HG03025 (cell line): ENCODE results near the gene SH3RF3.

Source experiments
- ATAC-seq: cut with Tn5 transposase; IDR thresholded peaks from one replicate; pipeline ENCODE4 v1.9.1; 2021; ENCODE audit warnings: mild to moderate bottlenecking, moderate library complexity; ENCODE audit not compliant: unreplicated experiment, low FRiP score

SH3RF3 gene

DNA sequence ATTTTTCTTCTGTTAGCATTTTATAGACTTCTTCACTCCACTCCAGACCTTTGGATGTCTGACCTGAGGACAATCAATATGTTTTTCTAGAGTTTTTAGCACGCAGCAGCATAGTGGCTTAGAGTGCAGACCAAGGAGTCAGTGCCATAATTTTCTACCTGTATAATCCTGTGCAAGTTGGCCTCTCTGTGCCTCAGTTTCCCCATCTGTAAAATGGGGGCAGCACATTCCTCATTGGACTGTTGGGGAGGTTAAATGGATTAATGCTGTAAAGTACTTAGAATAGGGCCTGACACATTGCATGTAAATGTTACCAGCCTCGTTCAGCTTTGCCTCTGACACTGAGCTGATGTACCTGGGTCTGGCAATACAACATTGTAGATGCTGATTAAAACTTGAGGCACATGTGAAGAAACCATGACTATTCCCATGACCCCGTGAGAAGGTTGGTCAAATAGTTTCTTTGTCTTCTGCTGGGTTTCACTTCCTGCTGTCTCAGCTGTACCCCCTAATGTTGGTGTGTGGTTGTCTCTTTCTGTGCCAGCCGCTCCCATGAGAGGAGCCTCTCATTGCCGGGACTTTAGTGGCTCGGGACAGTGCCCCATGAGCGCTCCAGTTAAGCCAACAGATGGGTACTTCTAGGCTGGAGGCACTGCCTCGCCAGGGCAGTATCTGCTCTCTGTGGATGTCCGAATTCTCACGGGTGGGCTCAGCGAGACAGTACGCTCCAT is 125.3 kb downstream of the SH3RF3 start:
- ATAC-seq = no peak

- no peak for ATAC-seq
Measured at GRCh38 chr2:109255654-109256053, 126.6 kb downstream of the SH3RF3 start.

DNA sequence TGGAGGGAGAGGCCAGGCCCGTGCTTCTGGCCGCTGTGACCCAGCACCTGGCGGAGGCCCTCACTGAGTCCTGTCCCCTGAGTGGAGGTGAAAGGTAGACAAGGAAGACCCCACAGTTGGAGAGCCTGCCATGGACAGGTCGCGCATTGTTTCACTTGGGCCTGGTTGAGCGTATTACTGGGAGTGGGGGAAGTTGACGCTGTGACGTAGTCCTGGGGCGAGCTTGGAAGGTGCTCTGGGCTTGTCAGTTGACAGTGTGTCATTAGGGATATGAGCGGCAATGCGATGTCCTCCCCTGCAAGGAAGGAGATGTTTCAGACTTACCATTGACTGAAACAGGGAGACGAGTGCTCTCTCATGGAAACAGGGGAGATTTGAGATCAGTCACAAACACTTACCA is 127.1 kb downstream of the SH3RF3 start:
- no peak for ATAC-seq

DNA sequence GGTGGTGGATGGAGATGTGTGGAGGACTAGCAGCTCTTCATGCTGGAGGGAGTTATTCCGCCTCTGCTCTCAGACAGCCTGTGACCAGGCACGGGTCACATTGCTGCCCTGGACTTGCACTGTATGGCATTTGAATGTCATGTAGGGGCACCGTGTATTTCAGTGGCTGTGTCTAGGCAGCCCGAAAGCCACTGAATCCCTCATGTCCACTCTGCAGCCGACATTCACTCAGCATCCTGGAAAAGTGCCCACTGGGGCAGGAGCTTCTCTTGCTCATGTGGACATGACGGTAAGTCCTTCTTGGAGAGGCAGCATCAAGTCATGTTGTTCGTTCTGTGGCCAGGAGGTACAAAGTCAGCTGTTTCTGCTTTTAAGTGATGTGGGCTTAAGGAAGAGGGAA is 127.9 kb downstream of the SH3RF3 start:
- ATAC-seq = no peak

GRCh38 chr2:109257653-109258052 is 128.6 kb downstream of the SH3RF3 start:
- no peak for ATAC-seq

GRCh38 chr2:109258376-109258775 is 129.4 kb downstream of the SH3RF3 start:
- ATAC-seq = no peak

DNA sequence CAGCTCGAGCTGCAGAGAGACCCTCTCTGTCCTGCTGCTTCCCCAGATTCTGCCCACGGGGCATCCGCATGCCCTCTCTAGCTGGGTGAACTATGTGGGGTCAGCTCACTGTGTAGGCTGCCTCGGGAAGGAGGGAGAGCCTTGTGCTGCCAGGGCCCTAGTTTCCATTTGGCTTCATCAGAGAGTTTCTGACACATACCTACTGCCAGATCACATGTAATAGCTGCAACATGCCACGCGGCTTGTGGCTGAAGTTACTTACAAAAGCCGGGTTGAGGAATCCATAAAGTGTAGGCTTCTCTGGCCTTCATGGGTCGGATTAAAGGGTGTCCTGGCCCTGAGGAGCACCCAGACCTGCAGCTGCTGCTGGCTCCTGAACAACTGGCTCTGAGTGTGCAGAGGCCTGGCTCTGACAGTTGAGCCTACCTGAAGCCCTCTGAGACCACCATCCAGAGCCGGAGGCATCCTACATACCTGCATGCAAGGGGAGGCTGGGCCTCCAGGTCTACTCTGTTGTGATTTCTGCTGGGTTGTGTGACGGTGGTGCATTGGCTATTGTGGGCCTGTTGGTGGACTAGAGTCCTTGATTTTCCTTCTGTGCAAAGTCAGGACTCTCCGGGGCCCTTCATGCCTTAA is 130.0 kb downstream of the SH3RF3 start:
- no peak for ATAC-seq

DNA sequence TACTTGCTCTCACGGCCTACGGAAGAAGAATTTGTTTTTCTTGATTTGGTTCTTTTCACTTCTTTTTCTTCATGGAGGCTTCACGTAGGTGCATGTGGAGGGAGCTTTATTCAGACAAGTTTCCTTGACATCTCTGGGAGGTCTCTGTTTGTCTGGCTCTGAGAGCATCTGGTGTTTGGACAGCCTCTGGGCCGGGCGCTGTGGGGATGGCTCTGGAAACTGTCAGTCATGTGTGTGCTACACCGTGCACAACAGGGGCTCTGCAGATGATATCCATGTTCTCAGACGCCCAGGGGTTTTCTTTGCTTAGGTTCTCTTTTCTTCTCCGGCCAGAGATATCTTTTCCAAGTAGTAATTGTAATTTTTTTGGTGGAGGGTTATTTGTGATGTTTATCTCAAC is 130.7 kb downstream of the SH3RF3 start:
- ATAC-seq = no peak

GRCh38 chr2:109260116-109260855 is 131.3 kb downstream of the SH3RF3 start:
- ATAC-seq = no peak

GRCh38 chr2:109260886-109261700 is 132.1 kb downstream of the SH3RF3 start:
- ATAC-seq = no peak

- ATAC-seq = no peak
Measured at GRCh38 chr2:109261906-109262631, 133.1 kb downstream of the SH3RF3 start.

DNA sequence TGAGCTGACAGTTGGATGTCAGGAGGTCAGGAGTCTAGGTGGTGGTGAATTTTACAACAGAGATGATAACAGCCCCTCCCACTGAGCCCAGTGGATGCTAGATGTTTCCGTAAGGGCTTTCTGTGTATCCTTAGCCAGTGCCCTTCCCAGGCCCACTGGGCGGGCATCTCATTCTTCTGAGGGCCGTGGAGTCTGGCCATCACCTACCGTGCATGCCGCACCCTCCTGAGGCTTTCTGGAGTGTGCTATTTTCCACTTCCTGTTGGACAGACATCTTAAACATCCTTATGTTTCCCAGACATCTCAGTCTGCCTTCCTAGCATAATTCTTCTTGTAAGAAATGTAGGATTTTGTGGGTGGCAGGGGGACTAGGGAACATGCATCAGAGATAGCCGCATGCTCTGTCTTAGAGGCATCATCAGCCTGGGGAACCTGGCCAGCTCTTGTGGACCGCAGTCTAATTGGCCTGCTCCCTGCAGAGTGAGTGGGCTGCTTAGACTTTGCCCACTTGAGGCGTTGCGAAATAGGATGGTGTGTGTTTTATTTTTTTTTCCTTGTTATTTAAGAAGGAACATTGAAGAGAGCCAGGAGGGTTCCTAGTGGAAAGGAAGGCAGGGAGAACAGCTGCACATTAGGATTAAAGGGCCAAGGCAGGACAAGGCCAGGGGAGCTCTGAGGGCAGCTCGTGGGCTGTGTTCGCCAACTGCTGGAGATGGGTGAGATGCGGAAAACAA is 135.8 kb downstream of the SH3RF3 start:
- ATAC-seq = no peak

GRCh38 chr2:109265369-109265768 is 136.4 kb downstream of the SH3RF3 start:
- ATAC-seq = no peak

- ATAC-seq = no peak
Measured at GRCh38 chr2:109265953-109266352, 136.9 kb downstream of the SH3RF3 start.

DNA sequence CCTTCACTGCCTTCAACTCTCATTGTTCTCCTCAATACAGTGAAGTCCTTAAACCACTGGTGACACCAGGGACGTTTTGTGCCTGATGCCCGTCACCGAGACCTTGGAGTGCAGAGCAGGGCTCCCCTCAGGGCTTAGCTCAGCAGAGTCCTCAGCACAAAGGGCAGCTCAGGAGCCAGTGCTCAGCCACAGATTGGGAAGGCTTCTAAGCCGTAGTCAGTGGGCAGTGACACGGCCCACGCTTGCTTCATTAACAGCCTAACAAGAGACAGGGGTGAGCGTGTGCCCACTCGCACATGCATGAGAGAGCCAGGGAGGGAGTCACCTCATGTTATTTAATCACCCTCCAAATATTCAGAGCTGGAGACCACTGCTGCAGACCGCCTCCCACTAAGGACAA is 137.5 kb downstream of the SH3RF3 start:
- no peak for ATAC-seq

DNA sequence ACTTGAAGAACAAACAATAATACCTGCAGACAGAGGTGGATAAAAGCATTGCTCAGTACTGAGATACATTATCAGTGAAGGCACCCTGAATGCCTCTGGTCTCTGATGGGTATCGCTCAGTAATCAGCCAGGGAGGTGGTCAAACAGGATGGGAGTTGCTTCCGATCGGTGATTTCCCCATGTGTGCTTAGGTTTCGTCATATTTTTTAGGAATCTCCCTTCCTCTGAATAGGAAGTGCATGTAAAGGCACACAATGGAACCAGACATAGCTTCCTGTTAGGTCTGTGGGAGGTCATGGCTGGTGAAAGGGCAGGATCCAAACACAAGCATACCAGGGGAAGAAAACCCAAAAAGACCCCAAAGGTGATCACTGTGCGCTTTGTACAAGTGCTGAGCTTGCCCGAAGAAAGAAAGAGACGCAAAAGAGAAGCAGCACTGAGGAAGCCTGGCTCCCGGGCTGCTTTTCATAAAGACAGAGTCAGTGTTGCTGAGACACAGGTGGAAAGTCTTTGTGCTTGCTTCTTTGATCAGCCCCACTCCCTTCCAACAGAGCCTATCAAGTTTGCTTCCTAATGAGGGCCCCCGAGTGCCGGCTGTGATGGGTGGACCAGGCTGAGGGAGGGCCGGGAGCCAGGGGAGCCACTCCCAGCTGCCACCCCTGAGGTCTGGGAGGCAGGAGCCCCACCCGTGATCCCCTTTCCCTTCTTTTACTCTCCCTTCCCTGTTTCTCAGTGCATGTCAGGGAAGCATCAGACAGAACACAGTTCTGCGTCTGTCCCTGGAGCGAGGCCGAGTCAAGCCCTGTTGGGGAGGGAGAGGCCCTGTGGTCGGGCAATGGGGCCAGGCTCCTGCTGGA is 138.2 kb downstream of the SH3RF3 start:
- ATAC-seq = no peak

DNA sequence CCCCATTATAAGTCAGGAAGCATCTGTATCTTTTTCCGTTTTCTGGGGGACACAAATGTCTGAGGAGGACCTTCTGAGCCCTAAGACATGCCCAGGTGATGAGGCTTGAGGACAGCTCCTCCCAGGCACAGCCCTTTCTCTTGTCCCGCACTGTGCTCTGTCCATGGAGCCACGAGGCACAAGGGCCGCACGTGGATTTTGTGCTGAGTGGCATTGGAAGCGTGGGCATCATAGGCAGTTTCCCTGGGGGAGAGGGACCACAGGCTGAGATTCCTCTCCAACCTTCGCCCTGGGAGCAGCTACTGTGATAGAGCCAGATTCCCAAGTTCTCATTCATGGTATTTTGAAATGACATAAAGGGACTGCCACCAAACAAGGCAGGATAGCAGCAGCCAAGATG is 139.9 kb downstream of the SH3RF3 start:
- ATAC-seq = no peak

DNA sequence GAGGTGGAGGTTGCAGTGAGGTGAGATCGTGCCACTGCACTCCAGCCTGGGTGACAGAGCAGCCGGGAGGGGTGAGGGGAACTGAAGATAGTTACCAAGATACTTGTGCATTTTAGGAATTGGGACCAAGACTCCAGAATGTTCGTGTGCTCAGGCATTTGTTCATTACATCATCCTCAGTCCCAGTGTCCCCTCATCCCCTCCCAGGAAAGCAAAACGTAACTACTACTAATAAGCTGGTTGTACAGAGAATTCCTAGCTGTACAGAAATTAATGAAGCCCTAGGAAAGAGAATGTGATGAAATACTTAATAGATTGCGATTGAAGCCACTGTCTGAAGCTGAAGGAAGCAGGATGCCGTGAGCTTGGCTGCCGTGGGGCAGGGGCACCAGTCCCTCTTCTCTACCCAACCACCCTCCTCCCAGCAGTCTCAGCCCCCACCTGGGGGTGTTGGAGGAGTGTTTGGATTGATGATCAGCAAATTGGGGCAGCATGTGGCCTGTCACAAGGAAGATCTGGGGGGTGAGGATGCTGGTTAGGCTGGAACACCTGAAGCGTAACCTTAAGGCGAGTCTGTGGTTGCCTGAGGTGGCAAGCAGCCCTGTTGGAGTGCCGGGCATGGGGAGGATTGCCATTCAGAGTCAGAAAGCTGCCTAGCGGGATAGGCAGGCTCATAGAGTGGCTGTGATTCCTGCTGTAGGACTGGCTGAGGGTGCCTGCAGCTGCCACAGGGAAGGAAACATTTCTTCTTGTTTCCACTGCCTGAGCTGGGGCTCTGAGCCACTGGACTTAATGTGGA is 140.9 kb downstream of the SH3RF3 start:
- ATAC-seq = no peak
